Neural crest cell (in vitro differentiated cells): Measurements from ENCODE around the gene PRF1. TPM values are rescaled to one million over a fixed set of nuclear protein-coding genes. Genes with fewer than 3 reads are reported as not detected.

Experiments used
- DNase-seq: peaks from one replicate; pipeline ENCODE4 v3.0.0; 2021; ENCODE audit warnings: low read depth, mixed read lengths, low spot score
- H3K27ac Mint-ChIP-seq: one replicate; pipeline ENCODE4 v1.8.0; 2021; ENCODE audit warnings: mild to moderate bottlenecking, mixed read lengths; ENCODE audit not compliant: unreplicated experiment
- H3K27me3 Mint-ChIP-seq: 2 replicates; pipeline ENCODE4 v1.8.0; 2021; ENCODE audit warnings: low read depth, mild to moderate bottlenecking, mixed read lengths
- H3K36me3 Mint-ChIP-seq: 2 replicates; pipeline ENCODE4 v1.8.0; 2021; ENCODE audit warnings: low read depth, mild to moderate bottlenecking, mixed read lengths
- H3K4me1 Mint-ChIP-seq: 2 replicates; pipeline ENCODE4 v1.8.0; 2021; ENCODE audit warnings: mixed read lengths
- H3K4me3 Mint-ChIP-seq: one replicate; pipeline ENCODE4 v1.8.0; 2021; ENCODE audit warnings: mild to moderate bottlenecking, mixed read lengths
- H3K9me3 Mint-ChIP-seq: 2 replicates; pipeline ENCODE4 v1.8.0; 2021; ENCODE audit warnings: mixed read lengths
- CTCF ChIP-seq: fragments of 200-600 bp; sonication (generic); conservative IDR thresholded peaks from 2 replicates; pipeline ENCODE4 v1.5.0; 2021; ENCODE audit warnings: antibody characterized with exemption, mild to moderate bottlenecking
- total RNA-seq: library from RNA; stranded (reverse); gene quantifications from 2 replicates; pipeline ENCODE4 v1.2.1, GENCODE V29; 2021

The PRF1 gene
- total RNA-seq, 1 donor from 2014 or later: not detected

- no peaks in the 10 kb centered on the region for H3K27me3 Mint-ChIP-seq
- no peak overlapping the region for H3K4me3 Mint-ChIP-seq
- no peak overlapping the region for H3K27ac Mint-ChIP-seq
- no peak for TF ChIP-seq CTCF
- H3K36me3 Mint-ChIP-seq: no peaks in the 10 kb centered on the region
- no peaks in the 10 kb centered on the region for H3K9me3 Mint-ChIP-seq
- DNase-seq: no peak
- peaks cover 15% of the 10 kb centered on the region for H3K4me1 Mint-ChIP-seq
Observed at GRCh38 chr10:70561070-70561469, 41.5 kb downstream of the PRF1 start.

GRCh38 chr10:70560511-70560941 lies 42.0 kb downstream of the PRF1 start:
- no peaks in the 10 kb centered on the region for H3K9me3 Mint-ChIP-seq
- H3K27ac Mint-ChIP-seq: no peak overlapping the region
- no peak for DNase-seq
- H3K4me1 Mint-ChIP-seq: peaks cover 15% of the 10 kb centered on the region
- H3K27me3 Mint-ChIP-seq: no peaks in the 10 kb centered on the region
- no peak for TF ChIP-seq CTCF
- H3K4me3 Mint-ChIP-seq: no peak overlapping the region
- H3K36me3 Mint-ChIP-seq: no peaks in the 10 kb centered on the region

GRCh38 chr10:70559861-70560260 lies 42.7 kb downstream of the PRF1 start:
- no peak for DNase-seq
- Mint-ChIP-seq H3K4me1 (peaks cover 15% of the 10 kb centered on the region), H3K27ac (peak overlapping the region; percentile 57), H3K4me3 (no peak overlapping the region), H3K9me3 (no peaks in the 10 kb centered on the region), H3K36me3 (no peaks in the 10 kb centered on the region), H3K27me3 (no peaks in the 10 kb centered on the region)
- no peak for TF ChIP-seq CTCF

GRCh38 chr10:70558871-70559810 lies 43.4 kb downstream of the PRF1 start:
- peak overlapping the region; percentile 57 for H3K27ac Mint-ChIP-seq
- peak; percentile 36 for DNase-seq
- no peak overlapping the region for H3K4me3 Mint-ChIP-seq
- no peaks in the 10 kb centered on the region for H3K27me3 Mint-ChIP-seq
- H3K9me3 Mint-ChIP-seq: no peaks in the 10 kb centered on the region
- peaks cover 15% of the 10 kb centered on the region for H3K4me1 Mint-ChIP-seq
- no peaks in the 10 kb centered on the region for H3K36me3 Mint-ChIP-seq
- peak; percentile 58 for TF ChIP-seq CTCF

GRCh38 chr10:70558295-70558694 lies 44.2 kb downstream of the PRF1 start:
- no peaks in the 10 kb centered on the region for H3K9me3 Mint-ChIP-seq

More at GRCh38 chr10:70558295-70558694, 44.2 kb downstream of the PRF1 start:
- Mint-ChIP-seq H3K4me3 (no peak overlapping the region), H3K27ac (peak overlapping the region; percentile 22), H3K36me3 (no peaks in the 10 kb centered on the region), H3K4me1 (peaks cover 15% of the 10 kb centered on the region), H3K27me3 (no peaks in the 10 kb centered on the region)
- DNase-seq: no peak
- TF ChIP-seq CTCF: no peak
